Body of pancreas (tissue), 4 donors: ENCODE measurements around the gene SIAE. TPM values are rescaled to one million over a fixed set of nuclear protein-coding genes. Genes with fewer than 3 reads are reported as not detected.
A peak's percentile ranks its signal among the peaks of the same experiment; 100 is the strongest.

Experiments used
- ATAC-seq: fragments of 150-250 bp; one replicate; pipeline ENCODE4 v1.9.1; 2016
- DNase-seq, 4 donors: peaks; one replicate each; pipeline ENCODE4 v3.0.0-alpha.2; 2019
- H3K27ac ChIP-seq, 4 donors: fragments of 200-600 bp; sonication (generic); 1 replicate in 3 of 4; 2 replicates in 1 of 4; pipeline versions ENCODE4 v1.5.1 to v1.6.1; 2016 to 2019; ENCODE audit warnings: mild to moderate bottlenecking in 1 of 4, mixed read lengths in 1 of 4, moderate library complexity in 1 of 4
- H3K27me3 ChIP-seq, 2 donors: fragments of 200-600 bp; sonication (generic); one replicate each; pipeline ENCODE4 v1.6.0; 2016; ENCODE audit warnings: mild to moderate bottlenecking in 1 of 2
- H3K36me3 ChIP-seq, 2 donors: fragments of 200-600 bp; sonication (generic); replicated peaks in 1 of 2; 2 replicates each; pipeline ENCODE4 v1.5.1; 2016; ENCODE audit warnings: low read depth in 2 of 2; ENCODE audit not compliant: insufficient read depth in 1 of 2
- H3K4me1 ChIP-seq: fragments of 200-600 bp; sonication (generic); one replicate; pipeline ENCODE4 v1.6.0; 2016
- H3K4me3 ChIP-seq, 2 donors: fragments of 200-600 bp; sonication (generic); 1 replicate in 1 of 2; 2 replicates in 1 of 2; pipeline ENCODE4 v1.5.1; 2016 to 2019
- H3K9me3 ChIP-seq, 3 donors: fragments of 200-600 bp; sonication (generic); 1 replicate in 2 of 3; 2 replicates in 1 of 3; pipeline ENCODE4 v1.5.1; 2016
- POLR2A ChIP-seq, 3 donors: fragments of 450-650 bp; IDR thresholded peaks; one replicate each; pipeline ENCODE4 v1.6.1; 2016; ENCODE audit warnings: antibody characterized with exemption in 3 of 3, mild to moderate bottlenecking in 2 of 3
- WGBS, 2 donors: methylation state at CpG; one replicate each; pipeline ENCODE4 v1.1.5; 2017; 5-methylcytosine and 5-hydroxymethylcytosine counted together
- intact Hi-C: fragments of 100-400 bp; cut with DNase I; formaldehyde crosslinking; loops from one replicate; pipeline ENCODE4 v1.15.1; 2023
- small RNA-seq: library from RNA; depleted of rRNA; stranded (forward); fragments of <200 nt; gene quantifications from one replicate; pipeline ENCODE3, GENCODE V24; 2016
- total RNA-seq, 2 donors: library from RNA; depleted of rRNA; stranded (reverse); fragments of >200 nt; gene quantifications; one replicate each; pipeline ENCODE4 v1.1.0, GENCODE V29; 2016
- TF ChIP-seq, protein P1 (sequence below), 7 experiments: fragments of 450-650 bp in 4 of 7; fragments of 200-600 bp in 3 of 7; sonication (generic) in 3 of 7; IDR thresholded peaks; one replicate each; pipeline ENCODE4 v1.5.1; 2016 to 2019; ENCODE audit warnings: antibody characterized with exemption in 7 of 7

SIAE gene
- total RNA-seq, 2 donors from 2014 or later: 9.6 to 11.9 TPM

DNA sequence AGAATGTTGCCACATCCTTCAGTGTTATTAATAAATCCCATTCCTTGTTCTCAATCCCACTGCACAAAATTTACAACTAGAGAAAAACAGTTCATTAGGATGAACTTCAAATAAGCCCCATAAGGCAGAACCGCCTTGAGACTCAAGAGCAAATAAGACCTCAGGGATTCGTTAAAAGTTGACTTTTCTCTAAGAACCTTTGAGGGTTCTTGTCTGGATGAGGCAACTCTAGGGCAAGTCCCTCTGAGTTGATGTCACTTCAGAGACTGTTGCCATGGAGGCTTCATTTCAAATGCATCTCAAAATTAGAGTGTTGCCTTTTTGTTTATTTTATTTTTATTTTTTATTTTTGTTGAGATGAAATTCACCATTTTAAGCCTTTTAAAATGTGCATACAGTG is 82.1 kb downstream of the SIAE start:
- Histone ChIP-seq H3K36me3 (no peaks in the 10 kb centered on the region), H3K4me3 (no peak overlapping the region), H3K4me1 (no peaks in the 10 kb centered on the region), H3K9me3 (no peaks in the 10 kb centered on the region), H3K27me3 (peaks cover 0 to 9% of the 10 kb centered on the region in 2 donors), H3K27ac (no peak overlapping the region)
- no peak for TF ChIP-seq POLR2A (IDR thresholded peaks at IDR 0.05)
- TF ChIP-seq, protein P1, sequence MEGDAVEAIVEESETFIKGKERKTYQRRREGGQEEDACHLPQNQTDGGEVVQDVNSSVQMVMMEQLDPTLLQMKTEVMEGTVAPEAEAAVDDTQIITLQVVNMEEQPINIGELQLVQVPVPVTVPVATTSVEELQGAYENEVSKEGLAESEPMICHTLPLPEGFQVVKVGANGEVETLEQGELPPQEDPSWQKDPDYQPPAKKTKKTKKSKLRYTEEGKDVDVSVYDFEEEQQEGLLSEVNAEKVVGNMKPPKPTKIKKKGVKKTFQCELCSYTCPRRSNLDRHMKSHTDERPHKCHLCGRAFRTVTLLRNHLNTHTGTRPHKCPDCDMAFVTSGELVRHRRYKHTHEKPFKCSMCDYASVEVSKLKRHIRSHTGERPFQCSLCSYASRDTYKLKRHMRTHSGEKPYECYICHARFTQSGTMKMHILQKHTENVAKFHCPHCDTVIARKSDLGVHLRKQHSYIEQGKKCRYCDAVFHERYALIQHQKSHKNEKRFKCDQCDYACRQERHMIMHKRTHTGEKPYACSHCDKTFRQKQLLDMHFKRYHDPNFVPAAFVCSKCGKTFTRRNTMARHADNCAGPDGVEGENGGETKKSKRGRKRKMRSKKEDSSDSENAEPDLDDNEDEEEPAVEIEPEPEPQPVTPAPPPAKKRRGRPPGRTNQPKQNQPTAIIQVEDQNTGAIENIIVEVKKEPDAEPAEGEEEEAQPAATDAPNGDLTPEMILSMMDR (IDR thresholded peaks at IDR 0.05): no peak
- no peak for ATAC-seq
- DNase-seq: no peak
- intact Hi-C loops: no loop called here
- WGBS, 2 donors: 59 to 72% methylated on average over 2 of the region's 2 CpGs

DNA sequence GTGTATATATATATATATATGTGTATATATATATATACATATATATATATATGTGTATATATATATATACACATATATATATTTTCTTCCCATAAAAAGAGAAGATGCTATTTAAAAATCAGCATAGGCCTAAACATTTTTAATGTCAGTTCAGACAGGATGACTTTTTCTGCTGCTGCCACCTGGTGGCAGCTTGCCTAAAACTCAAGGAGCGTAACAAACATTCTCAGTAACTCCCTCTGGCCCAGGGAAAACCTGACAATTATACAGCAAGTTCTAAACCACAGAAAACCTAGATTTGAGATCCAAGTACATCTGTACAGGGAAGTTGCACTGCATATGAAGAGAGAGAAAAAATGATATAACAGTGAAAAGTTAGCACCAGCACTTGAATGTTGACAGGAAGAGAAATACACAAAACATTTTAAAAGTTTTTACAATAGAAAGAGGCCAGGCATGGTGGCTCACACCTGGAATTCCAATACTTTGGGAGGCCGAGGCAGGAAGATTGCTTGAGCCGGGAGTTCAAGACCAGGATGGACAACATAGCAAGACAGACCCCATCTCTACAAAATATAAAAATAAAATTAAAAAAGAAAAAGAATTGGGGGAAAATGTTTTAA is 87.2 kb downstream of the SIAE start:
- Histone ChIP-seq H3K9me3 (no peaks in the 10 kb centered on the region), H3K4me1 (no peaks in the 10 kb centered on the region), H3K4me3 (no peak overlapping the region), H3K27ac (no peak overlapping the region), H3K27me3 (peaks cover 0 to 11% of the 10 kb centered on the region in 2 donors), H3K36me3 (no peaks in the 10 kb centered on the region)
- TF ChIP-seq POLR2A (IDR thresholded peaks at IDR 0.05): no peak
- TF ChIP-seq, protein P1 (IDR thresholded peaks at IDR 0.05): peak; percentile 30 to 67 (median 51)
- WGBS, 2 donors: 6 to 21% methylated on average over 3 of the region's 3 CpGs
- ATAC-seq (no peak), DNase-seq (peak; percentile 52 to 66 (median 60))
- intact Hi-C loops: loop anchor here (10.0 kb wide), 2 partner anchors 172 to 512 kb away; no protein-coding TSS in a partner anchor

DNA sequence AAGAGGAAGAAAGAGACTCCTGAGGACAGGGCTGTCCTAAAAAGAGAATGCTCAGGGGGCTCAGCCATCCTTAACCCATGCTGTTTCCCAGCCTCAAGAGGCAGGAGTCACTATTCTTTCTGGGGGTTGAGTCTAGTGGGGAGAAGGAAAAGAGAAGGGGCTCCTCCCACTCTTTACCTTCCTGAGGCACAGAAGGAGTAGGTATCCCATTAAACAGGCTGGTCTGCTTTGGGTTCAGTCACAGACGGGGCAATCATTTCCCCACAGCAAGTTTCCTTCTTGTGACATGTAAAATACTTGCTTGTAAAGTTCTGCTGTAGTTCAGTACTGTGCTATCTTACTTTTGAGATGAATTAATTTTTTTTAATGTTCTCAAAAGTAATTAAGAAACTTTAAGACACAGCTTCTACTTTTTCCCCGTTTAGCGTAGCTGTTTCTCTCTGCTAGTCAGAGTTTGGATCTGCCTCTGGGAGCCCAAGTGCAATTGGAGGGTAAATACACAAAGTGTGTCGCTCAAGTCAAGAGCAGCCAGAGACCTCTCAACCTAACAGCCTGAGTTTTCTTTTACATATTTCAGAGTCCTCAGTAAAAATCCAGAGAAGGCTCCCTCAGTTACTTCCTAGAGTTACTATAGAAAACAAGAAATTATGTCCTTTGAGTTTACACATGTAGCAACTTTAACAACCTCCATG is 88.7 kb downstream of the SIAE start:
- no peaks in the 10 kb centered on the region for H3K9me3 ChIP-seq
- no peak for TF ChIP-seq POLR2A (IDR thresholded peaks at IDR 0.05)
- TF ChIP-seq, protein P1 (IDR thresholded peaks at IDR 0.05): no peak
- no peaks in the 10 kb centered on the region for H3K36me3 ChIP-seq
- intact Hi-C loops: loop anchor here (10.0 kb wide), 2 partner anchors 170 to 510 kb away; no protein-coding TSS in a partner anchor
- no peak for ATAC-seq
- no peak overlapping the region for H3K4me3 ChIP-seq
- WGBS, 2 donors: 47 to 54% methylated on average over 4 of the region's 4 CpGs
- H3K4me1 ChIP-seq: no peaks in the 10 kb centered on the region
- no peak overlapping the region for H3K27ac ChIP-seq
- no peak for DNase-seq
- peaks cover 0 to 8% of the 10 kb centered on the region in 2 donors for H3K27me3 ChIP-seq

DNA sequence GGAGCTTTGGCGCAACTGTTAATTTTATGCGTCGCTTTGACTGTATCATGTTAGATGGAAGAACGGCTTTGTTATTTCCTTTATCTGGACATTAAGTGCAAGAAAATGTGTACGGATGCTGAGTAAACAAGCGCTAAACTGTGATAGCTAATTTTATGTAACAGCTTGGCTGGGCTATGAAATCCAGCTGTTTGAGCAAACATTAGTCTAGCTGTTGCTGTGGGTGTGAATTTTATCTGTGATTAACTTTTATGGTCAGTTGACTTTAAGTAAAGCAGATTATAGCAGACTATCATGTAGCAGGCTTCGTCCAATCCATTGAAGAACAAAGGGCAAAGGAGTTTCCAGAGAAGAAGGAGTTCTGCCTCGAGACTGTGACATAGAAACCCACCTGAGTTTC is 89.8 kb downstream of the SIAE start:
- H3K4me3 ChIP-seq: no peak overlapping the region
- ATAC-seq: no peak
- 43 to 47% methylated on average over 8 of the region's 8 CpGs for WGBS, 2 donors
- no peak for DNase-seq
- TF ChIP-seq POLR2A (IDR thresholded peaks at IDR 0.05): no peak
- TF ChIP-seq, protein P1 (IDR thresholded peaks at IDR 0.05): no peak
- peaks cover 0 to 5% of the 10 kb centered on the region in 2 donors for H3K27me3 ChIP-seq
- intact Hi-C loops: loop anchor here (10.0 kb wide), 2 partner anchors 169 to 509 kb away; no protein-coding TSS in a partner anchor
- H3K4me1 ChIP-seq: no peaks in the 10 kb centered on the region
- no peak overlapping the region for H3K27ac ChIP-seq
- no peaks in the 10 kb centered on the region for H3K9me3 ChIP-seq
- no peaks in the 10 kb centered on the region for H3K36me3 ChIP-seq

Small RNAs within 50 kb of the gene (small RNA-seq; reads per million reads assigned to genes)
- not detected for gene RNA5SP352

Other genes starting within 250 kb of the SIAE start
- not detected for gene OR8B4, start 248.9 kb downstream of the SIAE start, total RNA-seq
- gene OR8B8, start 228.0 kb downstream of the SIAE start, total RNA-seq: not detected
- not detected for gene OR8B12, start 130.1 kb downstream of the SIAE start, total RNA-seq
- not detected for gene OR8A1, start 103.7 kb downstream of the SIAE start, total RNA-seq
- gene PANX3, start 62.3 kb downstream of the SIAE start, total RNA-seq: not detected
- gene TBRG1, start 50.9 kb downstream of the SIAE start, total RNA-seq: 10 to 100 TPM; 18.9 to 23.4 TPM
- 1 to 10 TPM; 1.3 to 2.6 TPM for gene SPA17, start 165 bp upstream of the SIAE start, total RNA-seq
- not detected for gene NRGN, start 66.2 kb upstream of the SIAE start, total RNA-seq
- gene VSIG2, start 78.5 kb upstream of the SIAE start, total RNA-seq: 1 to 10 TPM in 1 of 2 donors, not detected in 1; 7.0 TPM
- 10 to 100 TPM; 11.7 to 20.8 TPM for gene ESAM, start 88.6 kb upstream of the SIAE start, total RNA-seq
- gene MSANTD2, start 126.7 kb upstream of the SIAE start, total RNA-seq: 10 to 100 TPM; 13.0 to 23.7 TPM
- gene ROBO3, start 191.7 kb upstream of the SIAE start, total RNA-seq: 1 to 10 TPM; 1.3 to 9.9 TPM
- gene ROBO4, start 224.1 kb upstream of the SIAE start, total RNA-seq: 10 to 100 TPM; 13.2 to 21.4 TPM
- not detected for gene HEPN1, start 245.5 kb upstream of the SIAE start, total RNA-seq